OCI-LY3 (cell line): ENCODE results near the gene USF1.

Source experiments
- EZH2phosphoT487 ChIP-seq: fragments of 200-600 bp; shearing (Covaris generic); IDR thresholded peaks from 2 replicates; pipeline ENCODE4 v1.6.1; 2018; ENCODE audit warnings: antibody characterized with exemption, mixed run types, low read depth
- TF ChIP-seq, protein P1 (sequence below): fragments of 200-600, 300-600 bp; sonication (generic); IDR thresholded peaks from 2 replicates; pipeline ENCODE4 v1.5.1; 2014; ENCODE audit warnings: antibody characterized with exemption, low read length, low read depth

GRCh38 chr1:161066694-161067093 lies 20.9 kb upstream of the USF1 start:
- TF ChIP-seq, protein P1, sequence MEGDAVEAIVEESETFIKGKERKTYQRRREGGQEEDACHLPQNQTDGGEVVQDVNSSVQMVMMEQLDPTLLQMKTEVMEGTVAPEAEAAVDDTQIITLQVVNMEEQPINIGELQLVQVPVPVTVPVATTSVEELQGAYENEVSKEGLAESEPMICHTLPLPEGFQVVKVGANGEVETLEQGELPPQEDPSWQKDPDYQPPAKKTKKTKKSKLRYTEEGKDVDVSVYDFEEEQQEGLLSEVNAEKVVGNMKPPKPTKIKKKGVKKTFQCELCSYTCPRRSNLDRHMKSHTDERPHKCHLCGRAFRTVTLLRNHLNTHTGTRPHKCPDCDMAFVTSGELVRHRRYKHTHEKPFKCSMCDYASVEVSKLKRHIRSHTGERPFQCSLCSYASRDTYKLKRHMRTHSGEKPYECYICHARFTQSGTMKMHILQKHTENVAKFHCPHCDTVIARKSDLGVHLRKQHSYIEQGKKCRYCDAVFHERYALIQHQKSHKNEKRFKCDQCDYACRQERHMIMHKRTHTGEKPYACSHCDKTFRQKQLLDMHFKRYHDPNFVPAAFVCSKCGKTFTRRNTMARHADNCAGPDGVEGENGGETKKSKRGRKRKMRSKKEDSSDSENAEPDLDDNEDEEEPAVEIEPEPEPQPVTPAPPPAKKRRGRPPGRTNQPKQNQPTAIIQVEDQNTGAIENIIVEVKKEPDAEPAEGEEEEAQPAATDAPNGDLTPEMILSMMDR, result no peak
- no peak for TF ChIP-seq EZH2phosphoT487
